Measurements from ENCODE around the gene EXOC3. TPM values are rescaled to one million over a fixed set of nuclear protein-coding genes. Genes with fewer than 3 reads are reported as not detected.

Gene EXOC3
- total and polyA plus RNA-seq, 10 of the 15 experiments (the other 5 are each of a cell fraction or from before 2014, with no cell fraction given): 1.6 to 53.0 (median 27.9) TPM

GRCh38 chr5:405421-405820, 37.6 kb upstream of the EXOC3 start (continued):
- TF ChIP-seq ZBTB11 (CRISPR knock-in tag; IDR thresholded peaks at IDR 0.05) (no peak), EGR1 (IDR thresholded peaks at IDR 0.05; ENCODE audit: borderline replicate concordance in 1 of 2, low read depth in 2 of 2, low read length in 2 of 2) (no peak), BHLHE40 (IDR thresholded peaks at IDR 0.05; ENCODE audit: borderline replicate concordance in 1 of 2, low read depth in 2 of 2, low read length in 1 of 2) (no peak)

GRCh38 chr5:406041-406440, 36.9 kb upstream of the EXOC3 start:
- no peak overlapping the region for H3K27ac ChIP-seq (ENCODE audit: control insufficient read depth, insufficient read depth)
- no peaks in the 10 kb centered on the region; the same call in 1 of the 2 replicates for H3K79me2 ChIP-seq (ENCODE audit: control insufficient read depth, insufficient read depth, low read length)
- ChIA-PET SMC1A (ENCODE audit: uncharacterized antibody, unreplicated experiment) (interaction anchor here (0.8 kb wide), 1 partner anchor 19 kb away, joined by 4 read pairs; no protein-coding TSS in a partner anchor), POLR2A (interaction anchor here (1.1 kb wide), 1 partner anchor 82 kb away, joined by 3 read pairs; no protein-coding TSS in a partner anchor), RAD21 (ENCODE audit: unreplicated experiment) (no interaction called here), CTCF (interaction anchor here (1.3 kb wide), 1 partner anchor 12 kb away, joined by 5 read pairs; no protein-coding TSS in a partner anchor)
- H3K27me3 ChIP-seq (replicated peaks in 1 of 2; ENCODE audit: control insufficient read depth in 2 of 2, insufficient read depth in 2 of 2, low read length in 1 of 2): no peaks in the 10 kb centered on the region
- H3K9me3 ChIP-seq (replicated peaks; ENCODE audit: control insufficient read depth, insufficient read depth, low read length): peaks cover 5% of the 10 kb centered on the region; the same call in 2 of the 3 replicates
- no peak overlapping the region for H3K4me2 ChIP-seq (ENCODE audit: control insufficient read depth, insufficient read depth)
- no peak for FAIRE-seq
- H3K4me1 ChIP-seq (ENCODE audit: control insufficient read depth, insufficient read depth, low read length): peaks cover 26% of the 10 kb centered on the region
- DNase-seq (ENCODE audit: low read depth, low spot score): no peak
- in situ Hi-C loops (cut with MboI): no loop called here
- no peak overlapping the region for H3K4me3 ChIP-seq
- H4K20me1 ChIP-seq (ENCODE audit: control insufficient read depth, insufficient read depth): no peaks in the 10 kb centered on the region
- BruUV-seq (replicated peaks): no TSS peak
- intact Hi-C loops (cut with micrococcal nuclease; ENCODE audit: unreplicated experiment): no loop called here
- peaks cover 3 to 9% of the 10 kb centered on the region in 2 experiments; a peak in 3 of 4 replicates for H3K36me3 ChIP-seq (ENCODE audit: control insufficient read depth in 2 of 2, insufficient read depth in 2 of 2, low read length in 1 of 2)
- ATAC-seq: no peak
- WGBS (ENCODE audit: insufficient coverage, insufficient replicate concordance, low lambda C conversion rate, missing lambda C conversion rate): 70% methylated on average over 9 of the region's 9 CpGs
- H3K9ac ChIP-seq (ENCODE audit: control insufficient read depth, insufficient read depth, low read length): no peak overlapping the region
- no peak overlapping the region for H2AFZ ChIP-seq (ENCODE audit: control insufficient read depth, low read depth, low read length)
- no peak for TF ChIP-seq CBX5 (IDR thresholded peaks at IDR 0.05; ENCODE audit: low read depth)
- no peak for TF ChIP-seq IKZF1 (conservative IDR thresholded peaks at IDR 0.05)
- no peak for TF ChIP-seq RAD51 (IDR thresholded peaks at IDR 0.05)
- no peak for TF ChIP-seq SREBF2 (IDR thresholded peaks at IDR 0.05; ENCODE audit: low read length)
- TF ChIP-seq ZNF592 (IDR thresholded peaks at IDR 0.05): no peak
- TF ChIP-seq ZNF687 (IDR thresholded peaks at IDR 0.05): no peak
- TF ChIP-seq RFX5 (IDR thresholded peaks at IDR 0.05; ENCODE audit: low read depth, low read length): no peak
